AG04449 (cell line): Measurements from ENCODE around the gene FIBCD1.

Source experiments
- CTCF ChIA-PET: fragments of 350-600 bp; formaldehyde crosslinking; extraction: SDS; loops from one replicate; lab custom pipeline; 2021; ENCODE audit warnings: antibody characterized with exemption; lab: Yijun Ruan, JAX
- POLR2A ChIA-PET: fragments of 400-600, 350-600 bp; formaldehyde crosslinking; extraction: SDS; loops from one replicate; lab custom pipeline; 2020; ENCODE audit warnings: antibody characterized with exemption, inconsistent platforms; lab: Yijun Ruan, JAX
- DNase-seq: peaks from one replicate; pipeline ENCODE4 v3.0.0-alpha.2; 2010; ENCODE audit warnings: low read depth, low spot score
- H3K4me3 ChIP-seq: 2 replicates; pipeline ENCODE4 v1.5.1; 2011; ENCODE audit warnings: low read depth, mild to moderate bottlenecking, control low read depth, low read length
- TF ChIP-seq, protein P1 (sequence below): IDR thresholded peaks from one replicate; pipeline ENCODE4 v1.5.1; 2011; ENCODE audit warnings: mild to moderate bottlenecking, moderate library complexity, low read length, control low read depth, inconsistent platforms; ENCODE audit not compliant: insufficient read depth; ENCODE audit errors: missing control alignments

FIBCD1 gene

GRCh38 chr9:130946766-130947617, 7.9 kb upstream of the FIBCD1 start:
- CTCF ChIA-PET: interaction anchor here (1.0 to 1.3 kb wide), 2 partner anchors 10 to 100 kb away, joined by 3 read pairs; no protein-coding TSS in a partner anchor
- DNase-seq: no peak
- POLR2A ChIA-PET: no interaction called here
- no peak overlapping the region for H3K4me3 ChIP-seq
- TF ChIP-seq, protein P1, sequence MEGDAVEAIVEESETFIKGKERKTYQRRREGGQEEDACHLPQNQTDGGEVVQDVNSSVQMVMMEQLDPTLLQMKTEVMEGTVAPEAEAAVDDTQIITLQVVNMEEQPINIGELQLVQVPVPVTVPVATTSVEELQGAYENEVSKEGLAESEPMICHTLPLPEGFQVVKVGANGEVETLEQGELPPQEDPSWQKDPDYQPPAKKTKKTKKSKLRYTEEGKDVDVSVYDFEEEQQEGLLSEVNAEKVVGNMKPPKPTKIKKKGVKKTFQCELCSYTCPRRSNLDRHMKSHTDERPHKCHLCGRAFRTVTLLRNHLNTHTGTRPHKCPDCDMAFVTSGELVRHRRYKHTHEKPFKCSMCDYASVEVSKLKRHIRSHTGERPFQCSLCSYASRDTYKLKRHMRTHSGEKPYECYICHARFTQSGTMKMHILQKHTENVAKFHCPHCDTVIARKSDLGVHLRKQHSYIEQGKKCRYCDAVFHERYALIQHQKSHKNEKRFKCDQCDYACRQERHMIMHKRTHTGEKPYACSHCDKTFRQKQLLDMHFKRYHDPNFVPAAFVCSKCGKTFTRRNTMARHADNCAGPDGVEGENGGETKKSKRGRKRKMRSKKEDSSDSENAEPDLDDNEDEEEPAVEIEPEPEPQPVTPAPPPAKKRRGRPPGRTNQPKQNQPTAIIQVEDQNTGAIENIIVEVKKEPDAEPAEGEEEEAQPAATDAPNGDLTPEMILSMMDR: no peak

- ChIA-PET CTCF (interaction anchor here (0.7 to 1.7 kb wide), 2 partner anchors 8 to 238 kb away, joined by 3 to 5 read pairs; no protein-coding TSS in a partner anchor), POLR2A (no interaction called here)
- no peak overlapping the region for H3K4me3 ChIP-seq
- TF ChIP-seq, protein P1: no peak
- no peak for DNase-seq
Measured at GRCh38 chr9:130945173-130945572, 6.1 kb upstream of the FIBCD1 start.

DNA sequence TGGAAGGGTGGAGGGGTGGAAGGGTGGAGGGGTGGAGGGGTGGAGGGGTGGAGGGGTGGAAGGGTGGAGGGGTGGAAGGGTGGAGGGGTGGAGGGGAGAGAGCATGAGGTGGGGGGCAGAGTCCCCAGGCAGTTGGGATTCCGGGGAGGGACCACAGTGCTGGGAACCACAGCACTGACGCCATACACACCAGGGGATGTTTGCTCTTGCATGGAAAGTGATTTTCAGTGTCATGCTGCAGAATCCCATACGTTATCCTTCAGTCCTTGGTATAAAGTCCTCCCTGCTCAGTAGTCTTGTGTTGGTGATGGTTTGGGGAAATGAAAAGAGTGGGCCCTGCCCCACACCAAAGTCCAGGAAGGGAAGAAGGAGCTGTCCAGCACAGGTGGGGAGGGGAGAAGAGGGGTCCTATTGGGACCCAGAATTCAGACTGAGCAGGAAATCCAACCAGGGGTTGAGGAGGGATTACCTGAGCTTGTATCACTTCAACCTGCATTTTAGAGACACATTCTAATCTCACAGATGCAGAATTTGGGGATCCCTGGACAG, 5.5 kb upstream of the FIBCD1 start:
- no peak for DNase-seq
- H3K4me3 ChIP-seq: no peak overlapping the region
- ChIA-PET CTCF (interaction anchor here (0.7 to 1.7 kb wide), 4 partner anchors 9 to 238 kb away, joined by 3 to 5 read pairs (median 3); no protein-coding TSS in a partner anchor), POLR2A (no interaction called here)
- TF ChIP-seq, protein P1: no peak

- no peak for DNase-seq
- H3K4me3 ChIP-seq: no peak overlapping the region
- ChIA-PET CTCF (interaction anchor here (1.2 to 2.3 kb wide), 6 partner anchors 15 to 237 kb away, joined by 3 to 9 read pairs (median 7); no protein-coding TSS in a partner anchor), POLR2A (no interaction called here)
- TF ChIP-seq, protein P1: no peak
Measured at GRCh38 chr9:130943777-130944176, 4.7 kb upstream of the FIBCD1 start.

GRCh38 chr9:130943221-130943620, 4.2 kb upstream of the FIBCD1 start:
- CTCF ChIA-PET: interaction anchor here (0.6 to 2.3 kb wide), 9 partner anchors 9 to 236 kb away, joined by 3 to 9 read pairs (median 4); no protein-coding TSS in a partner anchor
- POLR2A ChIA-PET: no interaction called here
- no peak overlapping the region for H3K4me3 ChIP-seq
- no peak for DNase-seq
- TF ChIP-seq, protein P1: no peak

DNA sequence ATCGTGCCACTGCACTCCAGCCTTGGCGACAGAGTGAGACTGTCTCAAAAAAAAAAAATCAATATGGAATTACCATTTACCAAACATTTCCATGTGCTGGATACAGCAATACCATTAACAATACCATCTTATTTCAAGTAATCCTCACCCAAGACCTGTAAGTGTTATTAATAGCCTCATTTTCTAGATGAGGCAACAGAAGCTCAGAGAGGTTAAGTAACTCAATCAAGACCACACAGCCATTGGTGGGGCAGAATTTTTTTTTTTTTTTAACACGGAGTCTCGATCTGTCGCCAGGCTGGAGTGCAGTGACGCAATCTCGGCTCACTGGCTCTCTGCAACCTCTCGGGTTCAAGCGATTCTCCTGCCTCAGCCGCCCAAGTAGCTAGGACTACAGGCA, 3.6 kb upstream of the FIBCD1 start:
- no peak overlapping the region for H3K4me3 ChIP-seq
- TF ChIP-seq, protein P1: no peak
- no peak for DNase-seq
- CTCF ChIA-PET: interaction anchor here (0.6 to 2.3 kb wide), 9 partner anchors 9 to 241 kb away, joined by 3 to 9 read pairs (median 5); no protein-coding TSS in a partner anchor
- POLR2A ChIA-PET: no interaction called here
